GM06990 (cell line): ENCODE measurements around the gene MCEMP1.

ENCODE experiments used
- DNase-seq: peaks from one replicate; pipeline ENCODE4 v3.0.0-alpha.2; 2011; ENCODE audit not compliant: insufficient read length; ENCODE audit errors: extremely low read depth
- H3K27me3 ChIP-seq: replicated peaks from 2 replicates; pipeline ENCODE4 v1.6.0; 2011; ENCODE audit warnings: low read length; ENCODE audit not compliant: control insufficient read depth, insufficient read depth
- H3K36me3 ChIP-seq: 2 replicates; pipeline ENCODE4 v1.5.1; 2011; ENCODE audit warnings: low read length; ENCODE audit not compliant: control insufficient read depth, insufficient read depth
- H3K4me3 ChIP-seq: replicated peaks from 2 replicates; pipeline ENCODE4 v1.5.1; 2011; ENCODE audit warnings: low read depth, mild to moderate bottlenecking, control low read depth, low read length
- CTCF ChIP-seq: IDR thresholded peaks from 2 replicates; pipeline ENCODE4 v1.5.1; 2011; ENCODE audit warnings: low read length, control low read depth, mild to moderate bottlenecking, inconsistent platforms; ENCODE audit not compliant: insufficient read depth, poor library complexity, severe bottlenecking

Gene MCEMP1

DNA sequence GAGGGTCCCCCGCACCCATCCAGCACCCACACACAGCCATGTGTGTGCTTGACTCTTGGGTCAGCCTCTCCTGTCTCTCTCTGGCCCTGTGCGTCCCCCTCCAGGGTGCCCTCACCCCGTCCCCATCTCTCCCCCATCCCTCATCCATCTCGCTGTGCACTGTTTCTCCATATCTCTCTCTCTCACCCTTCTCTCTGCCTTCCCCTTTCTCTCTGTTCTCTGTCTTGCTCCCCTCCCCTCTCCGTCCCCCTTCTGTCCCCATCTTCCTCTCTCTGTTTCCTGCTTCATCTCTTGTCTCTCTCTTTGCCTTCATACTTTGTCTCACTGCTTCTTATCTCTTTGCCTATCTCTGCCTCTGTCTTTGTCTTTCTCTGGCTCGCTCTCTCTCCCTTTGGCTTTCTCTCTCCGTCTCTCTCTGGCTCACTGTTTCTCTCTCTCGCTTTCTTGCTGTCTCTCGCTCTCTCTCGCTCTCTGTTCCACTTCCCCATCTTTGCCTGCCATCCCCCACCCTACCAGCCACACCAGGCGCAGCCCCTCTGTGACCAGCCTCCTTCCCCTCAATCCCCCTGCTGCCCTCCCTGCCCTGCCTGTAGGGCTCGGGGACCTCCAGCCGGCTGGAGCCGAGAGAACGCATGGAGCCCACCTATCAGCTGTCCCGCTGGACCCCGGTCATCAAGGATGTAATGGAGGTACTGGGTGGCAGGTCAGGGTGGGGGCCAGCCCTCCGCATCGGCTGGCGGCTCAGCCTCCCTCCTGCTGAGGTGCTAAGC is 31.0 kb upstream of the MCEMP1 start:
- TF ChIP-seq CTCF, result no peak
- Histone ChIP-seq H3K27me3 (no peaks in the 10 kb centered on the region), H3K4me3 (no peak overlapping the region), H3K36me3 (peaks cover 17% of the 10 kb centered on the region)
- no peak for DNase-seq

- no peak for TF ChIP-seq CTCF
- peaks cover 17% of the 10 kb centered on the region for H3K36me3 ChIP-seq
- no peak for DNase-seq
Observed at GRCh38 chr19:7646426-7646700, 30.5 kb upstream of the MCEMP1 start.

DNA sequence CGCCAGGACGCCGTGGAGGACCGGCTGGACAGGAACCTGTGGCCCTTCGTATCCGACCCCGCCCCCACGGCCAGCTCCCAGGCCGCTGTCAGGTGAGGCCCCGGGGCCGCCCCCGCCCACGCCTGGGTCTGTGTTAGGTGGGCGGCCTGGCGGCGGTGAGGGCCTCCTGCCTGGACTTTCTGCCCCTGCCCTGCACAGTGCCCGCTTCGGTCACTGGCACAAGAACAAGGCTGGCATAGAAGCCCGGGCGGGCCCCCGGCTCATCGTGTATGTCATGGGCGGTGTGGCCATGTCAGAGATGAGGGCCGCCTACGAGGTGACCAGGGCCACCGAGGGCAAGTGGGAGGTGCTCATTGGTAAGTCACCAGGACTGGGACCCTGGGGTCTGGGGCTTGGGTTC is 29.7 kb upstream of the MCEMP1 start:
- Histone ChIP-seq H3K4me3 (no peak overlapping the region), H3K27me3 (no peaks in the 10 kb centered on the region), H3K36me3 (peaks cover 16% of the 10 kb centered on the region)
- TF ChIP-seq CTCF, result no peak
- DNase-seq, result no peak

More at GRCh38 chr19:7646426-7646700, 30.5 kb upstream of the MCEMP1 start:
- Histone ChIP-seq H3K27me3 (no peaks in the 10 kb centered on the region), H3K4me3 (no peak overlapping the region)

GRCh38 chr19:7648265-7649014 is 28.4 kb upstream of the MCEMP1 start:
- TF ChIP-seq CTCF, result no peak
- no peaks in the 10 kb centered on the region for H3K27me3 ChIP-seq
- DNase-seq, result no peak
- H3K4me3 ChIP-seq, result no peak overlapping the region
- H3K36me3 ChIP-seq, result peaks cover 10% of the 10 kb centered on the region

GRCh38 chr19:7650148-7650547 is 26.7 kb upstream of the MCEMP1 start:
- DNase-seq, result no peak
- no peaks in the 10 kb centered on the region for H3K27me3 ChIP-seq
- TF ChIP-seq CTCF, result no peak

More at GRCh38 chr19:7650148-7650547, 26.7 kb upstream of the MCEMP1 start:
- no peak overlapping the region for H3K4me3 ChIP-seq
- H3K36me3 ChIP-seq, result peaks cover 8% of the 10 kb centered on the region
